Esophagus (tissue), 2 donors: ENCODE results near the gene CYB561. TPM values are rescaled to one million over a fixed set of nuclear protein-coding genes. Genes with fewer than 3 reads are reported as not detected.

Experiments used
- H3K27ac ChIP-seq, 2 donors: one replicate each; pipeline ENCODE4 v1.5.1; 2013; ENCODE audit warnings: low read depth in 2 of 2, mild to moderate bottlenecking in 2 of 2, inconsistent platforms in 1 of 2, low read length in 1 of 2, moderate library complexity in 1 of 2
- H3K27me3 ChIP-seq, 2 donors: one replicate each; pipeline ENCODE4 v1.6.1; 2013; ENCODE audit warnings: low read length in 2 of 2, control low read depth in 1 of 2, mild to moderate bottlenecking in 1 of 2; ENCODE audit not compliant: insufficient read depth in 2 of 2, control insufficient read depth in 1 of 2
- H3K36me3 ChIP-seq, 2 donors: one replicate each; pipeline ENCODE4 v1.6.1; 2013; ENCODE audit warnings: low read length in 1 of 2; ENCODE audit not compliant: control insufficient read depth in 2 of 2, insufficient read depth in 2 of 2
- H3K4me1 ChIP-seq, 2 donors: one replicate each; pipeline ENCODE4 v1.6.1; 2013; ENCODE audit warnings: low read length in 1 of 2; ENCODE audit not compliant: control insufficient read depth in 2 of 2, insufficient read depth in 2 of 2
- H3K4me3 ChIP-seq, 2 donors: one replicate each; pipeline ENCODE4 v1.5.1; 2013; ENCODE audit warnings: low read length in 2 of 2, mild to moderate bottlenecking in 2 of 2, low read depth in 1 of 2, moderate library complexity in 1 of 2
- H3K9me3 ChIP-seq, 2 donors: one replicate each; pipeline ENCODE4 v1.6.1; 2013; ENCODE audit warnings: mild to moderate bottlenecking in 2 of 2, low read depth in 1 of 2, low read length in 1 of 2, moderate library complexity in 1 of 2; ENCODE audit not compliant: control insufficient read depth in 2 of 2, insufficient read depth in 1 of 2
- WGBS, 2 donors: extraction: QIAGEN DNeasy Blood & Tissue Kit; methylation state at CpG; one replicate each; pipeline ENCODE4 v1.1.7; 2013; 5-methylcytosine and 5-hydroxymethylcytosine counted together
- polyA plus RNA-seq, 2 donors: library from polyadenylated mRNA; stranded (reverse); fragments of 200-250 nt; gene quantifications; one replicate each; pipeline ENCODE4 v1.2.3, GENCODE V29; 2013
- donor health status: healthy with polysubstance abuse.
- donor health status: Bipolar disorder and iron deficiency.

Gene CYB561
- polyA plus RNA-seq, 2 donors: 35.0 to 45.6 TPM

GRCh38 chr17:63419949-63420867 is 25.9 kb downstream of the CYB561 start:
- Histone ChIP-seq H3K27ac (no peak overlapping the region), H3K4me3 (no peak overlapping the region), H3K9me3 (no peaks in the 10 kb centered on the region), H3K4me1 (peaks cover 0 to 4% of the 10 kb centered on the region in 2 donors), H3K27me3 (no peaks in the 10 kb centered on the region), H3K36me3 (peaks cover 0 to 12% of the 10 kb centered on the region in 2 donors)
- WGBS, 2 donors: 79 to 81% methylated on average over 22 to 23 of the region's 23 CpGs

GRCh38 chr17:63419398-63419797 is 26.7 kb downstream of the CYB561 start:
- 84 to 85% methylated on average over 2 of the region's 2 CpGs for WGBS, 2 donors
- Histone ChIP-seq H3K27ac (no peak overlapping the region), H3K9me3 (no peaks in the 10 kb centered on the region), H3K4me3 (no peak overlapping the region), H3K4me1 (peaks cover 0 to 4% of the 10 kb centered on the region in 2 donors), H3K36me3 (peaks cover 0 to 13% of the 10 kb centered on the region in 2 donors), H3K27me3 (no peaks in the 10 kb centered on the region)

DNA sequence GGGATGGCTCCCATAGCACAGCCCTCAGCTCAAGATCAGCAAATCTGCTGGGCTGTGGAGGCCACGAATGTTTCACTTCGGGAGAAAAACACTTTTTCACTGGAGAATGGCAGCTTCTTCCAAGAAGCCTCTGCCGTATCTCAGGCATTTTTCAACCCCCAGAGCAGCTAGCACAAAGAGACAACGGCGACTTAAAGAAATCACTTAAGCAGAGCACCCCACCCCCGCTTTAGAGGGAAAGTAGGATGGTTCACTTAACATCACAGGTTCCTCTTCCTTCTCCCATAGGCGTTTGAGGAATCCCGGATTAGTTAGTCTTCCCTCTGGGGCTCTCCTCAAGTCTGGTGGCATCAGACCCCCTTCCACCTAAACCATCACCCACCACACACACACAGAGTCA is 27.6 kb downstream of the CYB561 start:
- Histone ChIP-seq H3K36me3 (peaks cover 0 to 14% of the 10 kb centered on the region in 2 donors), H3K4me1 (no peaks in the 10 kb centered on the region), H3K27ac (no peak overlapping the region), H3K9me3 (no peaks in the 10 kb centered on the region), H3K4me3 (no peak overlapping the region), H3K27me3 (no peaks in the 10 kb centered on the region)
- WGBS, 2 donors: 88 to 90% methylated on average over 8 of the region's 8 CpGs

DNA sequence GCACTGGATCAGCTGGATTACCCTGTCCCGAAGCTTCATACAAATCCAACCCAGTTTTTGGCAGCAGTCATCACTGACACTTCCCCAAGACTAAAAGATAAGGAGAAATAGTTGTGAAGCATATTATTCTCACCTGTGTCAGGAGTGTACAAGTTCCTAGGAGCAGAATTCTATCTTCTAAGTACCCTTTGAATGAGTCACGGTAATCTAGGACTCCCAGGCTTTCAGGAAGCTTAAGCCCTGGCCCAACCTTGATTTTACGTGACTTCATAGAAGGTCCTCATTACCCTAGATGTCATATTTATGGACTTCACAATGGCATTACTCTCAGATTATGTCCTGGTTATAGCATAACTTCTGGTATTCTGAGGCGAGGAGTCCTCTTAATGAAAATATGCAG is 31.9 kb downstream of the CYB561 start:
- H3K36me3 ChIP-seq: peaks cover 0 to 21% of the 10 kb centered on the region in 2 donors
- WGBS, 2 donors: 88 to 92% methylated on average over 4 of the region's 4 CpGs
- H3K9me3 ChIP-seq: no peaks in the 10 kb centered on the region
- H3K27ac ChIP-seq: no peak overlapping the region
- H3K4me3 ChIP-seq: no peak overlapping the region
- no peaks in the 10 kb centered on the region for H3K4me1 ChIP-seq
- H3K27me3 ChIP-seq: no peaks in the 10 kb centered on the region

DNA sequence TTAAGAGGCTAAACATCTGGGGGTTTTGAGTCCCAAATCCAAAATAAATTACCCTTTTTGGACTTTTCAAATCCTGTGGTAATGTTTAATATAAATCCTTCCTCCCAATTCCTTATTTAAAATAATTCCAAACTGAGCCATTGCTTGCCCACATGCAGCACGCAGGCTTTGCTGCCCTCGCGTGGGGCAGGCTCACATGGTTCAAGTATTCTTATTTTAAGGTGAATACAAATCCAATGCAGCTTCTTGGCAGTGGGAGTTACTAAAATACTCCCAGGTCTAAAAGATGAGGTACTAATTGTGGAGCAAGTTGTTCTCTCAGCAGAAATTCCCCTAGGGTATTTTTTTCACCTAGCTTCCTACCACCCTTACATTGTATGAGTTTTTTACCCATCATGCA is 33.0 kb downstream of the CYB561 start:
- Histone ChIP-seq H3K27ac (no peak overlapping the region), H3K4me1 (no peaks in the 10 kb centered on the region), H3K9me3 (no peaks in the 10 kb centered on the region), H3K27me3 (no peaks in the 10 kb centered on the region), H3K4me3 (no peak overlapping the region), H3K36me3 (peaks cover 0 to 18% of the 10 kb centered on the region in 2 donors)
- WGBS, 2 donors: 89 to 95% methylated on average over 3 of the region's 3 CpGs

DNA sequence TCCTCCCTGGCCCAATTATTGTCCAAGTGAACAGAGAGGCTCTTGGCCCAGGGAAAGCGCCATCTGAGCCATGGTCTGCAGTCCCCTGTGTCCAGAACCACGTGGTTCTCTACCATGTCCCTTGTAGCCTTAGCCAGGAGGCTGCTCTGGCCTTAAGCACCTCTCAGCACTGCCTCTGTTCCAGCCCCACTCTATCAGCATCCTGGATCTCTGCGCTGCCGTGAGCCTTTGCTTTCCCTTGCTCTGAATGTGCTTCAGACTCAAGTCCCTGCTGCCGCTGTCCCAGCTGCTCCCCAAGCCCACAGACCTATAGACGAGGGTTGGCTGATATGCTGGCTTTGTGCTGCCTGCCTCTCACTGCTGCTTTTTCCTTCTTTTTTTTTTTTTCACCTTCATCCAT is 33.9 kb downstream of the CYB561 start:
- WGBS, 2 donors: 79 to 85% methylated on average over 6 of the region's 6 CpGs
- no peak overlapping the region for H3K27ac ChIP-seq
- no peaks in the 10 kb centered on the region for H3K27me3 ChIP-seq
- no peaks in the 10 kb centered on the region for H3K9me3 ChIP-seq
- H3K4me1 ChIP-seq: no peaks in the 10 kb centered on the region
- H3K36me3 ChIP-seq: peaks cover 0 to 18% of the 10 kb centered on the region in 2 donors
- no peak overlapping the region for H3K4me3 ChIP-seq

DNA sequence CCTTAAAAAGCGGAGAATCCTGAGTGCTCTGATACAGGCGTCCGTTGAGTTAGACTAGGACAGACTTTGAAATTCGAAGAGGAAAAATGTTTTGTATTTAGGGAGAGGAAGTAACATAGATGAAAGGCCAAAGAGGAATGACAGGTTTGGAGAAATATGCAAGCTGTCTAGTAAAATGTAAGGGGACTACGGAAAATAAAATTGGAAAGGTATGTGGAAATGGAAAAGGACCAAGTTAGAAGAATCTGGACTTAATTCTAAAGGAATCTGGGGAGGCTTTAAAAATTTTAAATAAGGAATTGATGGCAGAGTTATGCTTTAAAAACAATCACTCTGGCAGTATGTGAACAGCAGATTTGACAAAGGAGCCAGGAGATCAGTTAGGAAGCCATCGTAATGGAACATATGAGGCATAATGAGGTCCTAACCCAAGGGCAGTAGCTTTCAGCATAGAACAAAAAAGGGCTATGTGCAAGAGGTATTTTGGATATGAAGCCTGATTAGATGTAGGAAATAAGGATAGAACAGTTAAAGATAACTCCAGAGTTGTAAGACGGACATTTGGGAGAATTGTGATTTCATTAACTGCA is 38.3 kb downstream of the CYB561 start:
- peaks cover 0 to 3% of the 10 kb centered on the region in 2 donors for H3K4me1 ChIP-seq
- H3K27me3 ChIP-seq: no peaks in the 10 kb centered on the region
- H3K9me3 ChIP-seq: no peaks in the 10 kb centered on the region
- no peak overlapping the region for H3K27ac ChIP-seq
- WGBS, 2 donors: 87 to 89% methylated on average over 7 of the region's 7 CpGs
- peaks cover 0 to 13% of the 10 kb centered on the region in 2 donors for H3K36me3 ChIP-seq
- H3K4me3 ChIP-seq: no peak overlapping the region

- H3K4me1 ChIP-seq: peaks cover 0 to 3% of the 10 kb centered on the region in 2 donors
- H3K27me3 ChIP-seq: no peaks in the 10 kb centered on the region
- H3K4me3 ChIP-seq: no peak overlapping the region
- no peak overlapping the region for H3K27ac ChIP-seq
- 27 to 28% methylated on average over 4 of the region's 4 CpGs for WGBS, 2 donors
- H3K36me3 ChIP-seq: peaks cover 0 to 8% of the 10 kb centered on the region in 2 donors
- H3K9me3 ChIP-seq: no peaks in the 10 kb centered on the region
Measured at GRCh38 chr17:63406689-63407330, 39.3 kb downstream of the CYB561 start.

DNA sequence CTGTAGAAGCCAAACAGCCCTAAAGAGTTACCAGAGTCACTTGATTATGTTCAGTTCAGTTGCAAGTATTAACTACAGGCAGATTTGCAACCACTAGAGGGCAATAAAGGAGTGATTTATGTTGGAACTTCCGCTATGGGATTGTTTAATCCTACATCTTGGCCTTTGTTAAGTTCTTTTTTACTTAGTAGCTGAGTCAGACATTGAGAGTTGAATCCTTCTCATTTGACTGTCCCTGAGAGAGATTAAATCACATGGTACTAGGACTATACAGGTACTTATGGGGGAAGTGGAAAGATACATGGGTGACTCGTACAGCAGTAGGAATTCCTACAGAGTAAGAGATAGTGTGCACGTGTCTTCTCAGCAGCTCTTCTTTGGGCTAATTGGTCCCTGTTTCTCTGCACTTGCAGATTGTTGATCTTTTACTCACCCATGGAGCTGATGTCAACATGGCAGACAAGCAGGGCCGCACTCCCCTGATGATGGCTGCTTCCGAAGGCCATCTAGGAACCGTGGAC is 40.3 kb downstream of the CYB561 start:
- Histone ChIP-seq H3K27me3 (no peaks in the 10 kb centered on the region), H3K27ac (peak overlapping the region; percentile 27 to 78), H3K4me3 (no peak overlapping the region), H3K9me3 (no peaks in the 10 kb centered on the region), H3K4me1 (peaks cover 0 to 3% of the 10 kb centered on the region in 2 donors), H3K36me3 (peaks cover 0 to 5% of the 10 kb centered on the region in 2 donors)
- WGBS, 2 donors: 73 to 74% methylated on average over 6 of the region's 6 CpGs
